ENCODE measurements around the gene PHTF2. TPM values are rescaled to one million over a fixed set of nuclear protein-coding genes. Genes with fewer than 3 reads are reported as not detected.

The PHTF2 gene
- total and polyA plus RNA-seq, 10 of the 15 experiments (the other 5 are each of a cell fraction or from before 2014, with no cell fraction given) = 12.9 to 41.8 (median 27.0) TPM

DNA sequence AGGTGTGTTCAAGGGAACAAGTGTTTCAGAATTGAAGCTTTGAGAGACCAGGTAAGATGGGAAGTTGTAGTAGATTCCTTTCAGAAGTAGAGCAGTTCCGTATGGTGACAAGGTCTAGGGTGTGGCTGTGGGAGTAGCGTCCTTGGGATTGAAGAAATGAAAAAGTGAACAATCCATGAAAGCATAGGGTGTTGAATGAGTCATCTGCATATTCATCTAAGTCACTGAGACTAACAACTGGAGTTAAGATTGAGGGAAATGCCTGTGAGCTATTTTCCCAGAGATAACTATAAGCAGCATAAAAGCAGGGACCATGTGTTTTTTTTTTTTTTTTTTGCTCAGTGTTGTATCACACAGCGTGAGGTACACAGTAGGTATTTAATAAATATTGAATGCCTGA, 134.8 kb downstream of the PHTF2 start (continued):
- TF ChIP-seq, protein P1, sequence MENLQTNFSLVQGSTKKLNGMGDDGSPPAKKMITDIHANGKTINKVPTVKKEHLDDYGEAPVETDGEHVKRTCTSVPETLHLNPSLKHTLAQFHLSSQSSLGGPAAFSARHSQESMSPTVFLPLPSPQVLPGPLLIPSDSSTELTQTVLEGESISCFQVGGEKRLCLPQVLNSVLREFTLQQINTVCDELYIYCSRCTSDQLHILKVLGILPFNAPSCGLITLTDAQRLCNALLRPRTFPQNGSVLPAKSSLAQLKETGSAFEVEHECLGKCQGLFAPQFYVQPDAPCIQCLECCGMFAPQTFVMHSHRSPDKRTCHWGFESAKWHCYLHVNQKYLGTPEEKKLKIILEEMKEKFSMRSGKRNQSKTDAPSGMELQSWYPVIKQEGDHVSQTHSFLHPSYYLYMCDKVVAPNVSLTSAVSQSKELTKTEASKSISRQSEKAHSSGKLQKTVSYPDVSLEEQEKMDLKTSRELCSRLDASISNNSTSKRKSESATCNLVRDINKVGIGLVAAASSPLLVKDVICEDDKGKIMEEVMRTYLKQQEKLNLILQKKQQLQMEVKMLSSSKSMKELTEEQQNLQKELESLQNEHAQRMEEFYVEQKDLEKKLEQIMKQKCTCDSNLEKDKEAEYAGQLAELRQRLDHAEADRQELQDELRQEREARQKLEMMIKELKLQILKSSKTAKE (IDR thresholded peaks at IDR 0.05; ENCODE audit: low read depth, poor library complexity, severe bottlenecking) = no peak
- TF ChIP-seq MEF2B (IDR thresholded peaks at IDR 0.05; ENCODE audit: partially characterized antibody, poor library complexity, severe bottlenecking) (no peak), FOXK2 (IDR thresholded peaks at IDR 0.05) (no peak)

DNA sequence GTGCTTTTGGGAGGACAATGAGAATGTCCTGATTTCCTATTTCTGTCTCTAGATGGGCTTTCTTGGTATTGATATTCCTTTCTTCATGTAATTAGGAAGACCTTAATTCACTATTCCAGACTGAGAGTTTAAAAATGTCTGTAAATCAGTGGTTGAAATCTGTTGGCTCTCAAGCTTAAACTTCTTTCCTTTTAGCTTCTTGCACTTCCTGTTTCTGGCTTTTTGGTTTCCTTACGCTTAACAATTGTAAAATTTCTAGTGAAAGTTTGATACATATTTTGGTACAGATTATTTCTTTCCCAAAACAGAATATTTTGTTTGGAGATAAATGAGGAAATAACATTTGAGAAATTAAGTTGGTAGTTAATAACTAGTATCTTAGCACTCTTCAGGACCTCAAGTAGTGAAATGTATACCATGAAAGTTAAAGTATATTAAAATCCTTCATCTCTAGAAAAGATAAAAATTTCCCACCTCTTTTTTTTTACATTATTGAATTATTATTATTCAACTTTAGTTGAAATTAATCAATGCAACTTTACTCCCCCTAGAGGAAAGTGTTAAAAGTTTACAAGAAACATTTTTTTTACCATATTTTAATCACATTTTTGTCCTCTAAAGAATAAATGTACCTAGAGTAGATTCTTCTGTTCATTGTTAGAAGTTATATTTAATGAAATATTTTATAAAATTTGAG, 137.2 kb downstream of the PHTF2 start:
- in situ Hi-C loops (cut with MboI) = loop anchor here (10.0 kb wide), 1 partner anchor 281 kb away; no protein-coding TSS in a partner anchor
- CTCF ChIA-PET = interaction anchor here (0.5 to 2.9 kb wide), 14 partner anchors 12 to 284 kb away, joined by 3 to 22 read pairs (median 5); no protein-coding TSS in a partner anchor
- TF ChIP-seq BHLHE40 (IDR thresholded peaks at IDR 0.05; ENCODE audit: borderline replicate concordance in 1 of 2, low read depth in 2 of 2, low read length in 1 of 2) (no peak), SPI1 (IDR thresholded peaks at IDR 0.05; ENCODE audit: borderline replicate concordance, insufficient read depth, low read depth, low read length) (peak; percentile 81)
- TF ChIP-seq, protein P2, sequence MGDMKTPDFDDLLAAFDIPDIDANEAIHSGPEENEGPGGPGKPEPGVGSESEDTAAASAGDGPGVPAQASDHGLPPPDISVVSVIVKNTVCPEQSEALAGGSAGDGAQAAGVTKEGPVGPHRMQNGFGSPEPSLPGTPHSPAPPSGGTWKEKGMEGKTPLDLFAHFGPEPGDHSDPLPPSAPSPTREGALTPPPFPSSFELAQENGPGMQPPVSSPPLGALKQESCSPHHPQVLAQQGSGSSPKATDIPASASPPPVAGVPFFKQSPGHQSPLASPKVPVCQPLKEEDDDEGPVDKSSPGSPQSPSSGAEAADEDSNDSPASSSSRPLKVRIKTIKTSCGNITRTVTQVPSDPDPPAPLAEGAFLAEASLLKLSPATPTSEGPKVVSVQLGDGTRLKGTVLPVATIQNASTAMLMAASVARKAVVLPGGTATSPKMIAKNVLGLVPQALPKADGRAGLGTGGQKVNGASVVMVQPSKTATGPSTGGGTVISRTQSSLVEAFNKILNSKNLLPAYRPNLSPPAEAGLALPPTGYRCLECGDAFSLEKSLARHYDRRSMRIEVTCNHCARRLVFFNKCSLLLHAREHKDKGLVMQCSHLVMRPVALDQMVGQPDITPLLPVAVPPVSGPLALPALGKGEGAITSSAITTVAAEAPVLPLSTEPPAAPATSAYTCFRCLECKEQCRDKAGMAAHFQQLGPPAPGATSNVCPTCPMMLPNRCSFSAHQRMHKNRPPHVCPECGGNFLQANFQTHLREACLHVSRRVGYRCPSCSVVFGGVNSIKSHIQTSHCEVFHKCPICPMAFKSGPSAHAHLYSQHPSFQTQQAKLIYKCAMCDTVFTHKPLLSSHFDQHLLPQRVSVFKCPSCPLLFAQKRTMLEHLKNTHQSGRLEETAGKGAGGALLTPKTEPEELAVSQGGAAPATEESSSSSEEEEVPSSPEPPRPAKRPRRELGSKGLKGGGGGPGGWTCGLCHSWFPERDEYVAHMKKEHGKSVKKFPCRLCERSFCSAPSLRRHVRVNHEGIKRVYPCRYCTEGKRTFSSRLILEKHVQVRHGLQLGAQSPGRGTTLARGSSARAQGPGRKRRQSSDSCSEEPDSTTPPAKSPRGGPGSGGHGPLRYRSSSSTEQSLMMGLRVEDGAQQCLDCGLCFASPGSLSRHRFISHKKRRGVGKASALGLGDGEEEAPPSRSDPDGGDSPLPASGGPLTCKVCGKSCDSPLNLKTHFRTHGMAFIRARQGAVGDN (IDR thresholded peaks at IDR 0.05) = no peak
- H3K9me3 ChIP-seq (replicated peaks; ENCODE audit: control insufficient read depth, insufficient read depth, low read length) = no peaks in the 10 kb centered on the region
- SMC1A ChIA-PET (ENCODE audit: uncharacterized antibody, unreplicated experiment) = interaction anchor here (0.8 to 2.7 kb wide), 9 partner anchors 12 to 284 kb away, joined by 3 to 17 read pairs (median 4); partner anchors contain the start of genes PHTF2 and TMEM60
- no peaks in the 10 kb centered on the region for H3K79me2 ChIP-seq (ENCODE audit: control insufficient read depth, insufficient read depth, low read length)
- POLR2A ChIA-PET = interaction anchor here (0.6 kb wide), 1 partner anchor 33 kb away, joined by 4 read pairs; no protein-coding TSS in a partner anchor
- 41% methylated on average over 1 of the region's 1 CpG for WGBS (ENCODE audit: insufficient coverage, insufficient replicate concordance, low lambda C conversion rate, missing lambda C conversion rate)
- H3K4me2 ChIP-seq (ENCODE audit: control insufficient read depth, insufficient read depth) = no peak overlapping the region
- no TSS peak for BruUV-seq (replicated peaks)
- H2AFZ ChIP-seq (ENCODE audit: control insufficient read depth, low read depth, low read length) = no peak overlapping the region
- no peak overlapping the region for H3K27ac ChIP-seq (ENCODE audit: control insufficient read depth, insufficient read depth)
- H3K4me1 ChIP-seq (ENCODE audit: control insufficient read depth, insufficient read depth, low read length) = no peaks in the 10 kb centered on the region
- no peaks in the 10 kb centered on the region for H3K36me3 ChIP-seq (ENCODE audit: control insufficient read depth in 2 of 2, insufficient read depth in 2 of 2, low read length in 1 of 2)
- H3K9ac ChIP-seq (ENCODE audit: control insufficient read depth, insufficient read depth, low read length) = no peak overlapping the region
- no peak overlapping the region for H3K4me3 ChIP-seq
- RAD21 ChIA-PET (ENCODE audit: unreplicated experiment) = interaction anchor here (0.7 to 1.2 kb wide), 7 partner anchors 9 to 284 kb away, joined by 3 to 9 read pairs (median 4); no protein-coding TSS in a partner anchor
- DNase-seq (ENCODE audit: low read depth, low spot score) (no peak), ATAC-seq (no peak), FAIRE-seq (peak; percentile 52)
- no peaks in the 10 kb centered on the region for H4K20me1 ChIP-seq (ENCODE audit: control insufficient read depth, insufficient read depth)
- H3K27me3 ChIP-seq (replicated peaks in 1 of 2; ENCODE audit: control insufficient read depth in 2 of 2, insufficient read depth in 2 of 2, low read length in 1 of 2) = no peaks in the 10 kb centered on the region
- intact Hi-C loops (cut with micrococcal nuclease; ENCODE audit: unreplicated experiment) = loop anchor here (5.0 kb wide), 2 partner anchors 173 to 278 kb away; no protein-coding TSS in a partner anchor
